HepG2 (cell line): ENCODE results near the gene SERTAD3. TPM values are rescaled to one million over a fixed set of nuclear protein-coding genes. Genes with fewer than 3 reads are reported as not detected.

Source experiments
- BORCS8-MEF2B ChIP-seq: sonication (generic); formaldehyde crosslinking; IDR thresholded peaks from 2 replicates; pipeline ENCODE4 v1.8.0; 2022; ENCODE audit warnings: mild to moderate bottlenecking, missing genetic modification reagents
- FLYWCH1 ChIP-seq: sonication (generic); formaldehyde crosslinking; IDR thresholded peaks from 2 replicates; pipeline ENCODE4 v1.8.1; 2023; ENCODE audit warnings: mild to moderate bottlenecking, missing genetic modification reagents
- GMEB1 ChIP-seq: sonication (generic); formaldehyde crosslinking; IDR thresholded peaks from 2 replicates; pipeline ENCODE4 v1.5.1; 2020; ENCODE audit warnings: missing genetic modification reagents, mild to moderate bottlenecking, borderline replicate concordance
- HNF4G ChIP-seq, 2 experiments: sonication (generic) in 1 of 2; formaldehyde crosslinking in 1 of 2; IDR thresholded peaks; 2 replicates each; pipeline versions ENCODE4 v1.4.0 to v1.6.1; 2011 to 2020; ENCODE audit warnings: borderline replicate concordance in 2 of 2, low read depth in 2 of 2, mild to moderate bottlenecking in 2 of 2, low read length in 1 of 2, missing genetic modification reagents in 1 of 2, moderate library complexity in 1 of 2
- IKZF5 ChIP-seq: IDR thresholded peaks from 2 replicates; pipeline ENCODE4 v1.6.1; 2018; ENCODE audit warnings: missing genetic modification reagents, mild to moderate bottlenecking, missing compliant biosample characterization
- KLF16 ChIP-seq, 2 experiments: sonication (generic) in 1 of 2; formaldehyde crosslinking in 1 of 2; IDR thresholded peaks; 2 replicates each; pipeline versions ENCODE4 v1.6.1 to v1.8.0; 2016 to 2023; ENCODE audit warnings: missing genetic modification reagents in 2 of 2, missing compliant biosample characterization in 1 of 2
- NFYC ChIP-seq: IDR thresholded peaks from 2 replicates; pipeline ENCODE4 v1.6.1; 2016; ENCODE audit warnings: missing genetic modification reagents, missing compliant biosample characterization
- PHF8 ChIP-seq: sonication (generic); formaldehyde crosslinking; IDR thresholded peaks from 2 replicates; pipeline ENCODE4 v1.5.0; 2020; ENCODE audit warnings: missing genetic modification reagents
- SALL1 ChIP-seq: sonication (generic); formaldehyde crosslinking; IDR thresholded peaks from 2 replicates; pipeline ENCODE4 v1.8.0; 2022; ENCODE audit warnings: mild to moderate bottlenecking, missing genetic modification reagents
- ZIK1 ChIP-seq: sonication (generic); formaldehyde crosslinking; IDR thresholded peaks from 2 replicates; pipeline ENCODE4 v1.5.0; 2020; ENCODE audit warnings: mild to moderate bottlenecking, low read depth, missing genetic modification reagents, borderline replicate concordance
- ZNF101 ChIP-seq: sonication (generic); formaldehyde crosslinking; IDR thresholded peaks from 2 replicates; pipeline ENCODE4 v1.4.0; 2020; ENCODE audit warnings: mild to moderate bottlenecking, low read depth, missing genetic modification reagents, borderline replicate concordance
- ZNF225 ChIP-seq: sonication (generic); formaldehyde crosslinking; IDR thresholded peaks from 2 replicates; pipeline ENCODE4 v1.4.0; 2020; ENCODE audit warnings: mild to moderate bottlenecking, missing genetic modification reagents
- ZNF282 ChIP-seq: fragments of 450-650 bp; IDR thresholded peaks from 2 replicates; pipeline ENCODE4 v1.6.1; 2018; ENCODE audit not compliant: partially characterized antibody
- ZNF496 ChIP-seq: sonication (generic); formaldehyde crosslinking; IDR thresholded peaks from 2 replicates; pipeline ENCODE4 v1.8.1; 2023; ENCODE audit warnings: mild to moderate bottlenecking, moderate library complexity, missing genetic modification reagents; ENCODE audit not compliant: insufficient replicate concordance
- ZNF543 ChIP-seq: sonication (generic); formaldehyde crosslinking; IDR thresholded peaks from 2 replicates; pipeline ENCODE4 v1.4.0; 2020; ENCODE audit warnings: mild to moderate bottlenecking, missing genetic modification reagents
- ZNF546 ChIP-seq: sonication (generic); formaldehyde crosslinking; conservative IDR thresholded peaks from 2 replicates; pipeline ENCODE4 v1.8.1; 2023; ENCODE audit warnings: mild to moderate bottlenecking, missing genetic modification reagents
- ZNF703 ChIP-seq: sonication (generic); formaldehyde crosslinking; IDR thresholded peaks from 2 replicates; pipeline ENCODE4 v1.5.1; 2020; ENCODE audit warnings: missing genetic modification reagents, mild to moderate bottlenecking, moderate library complexity, borderline replicate concordance
- ZNF761 ChIP-seq: sonication (generic); formaldehyde crosslinking; conservative IDR thresholded peaks from 2 replicates; pipeline ENCODE4 v1.4.0; 2020; ENCODE audit warnings: mild to moderate bottlenecking, missing genetic modification reagents
- polyA plus RNA-seq, 8 experiments: library from polyadenylated mRNA; depleted of rRNA in 3 of 8; stranded (reverse) in 7 of 8; unstranded in 1 of 8; fragments of >200 nt; fragmentation: Illumina TruSeq in 4 of 8; extraction: Trizol in 4 of 8; gene quantifications; 2 replicates each; pipeline versions ENCODE4 v1.2.1 to v1.2.3, GENCODE V29; 2011 to 2016; ENCODE audit warnings: low read depth in 4 of 8, missing spikeins in 1 of 8, mixed read lengths in 1 of 8; ENCODE audit not compliant: insufficient read depth in 1 of 8
- total RNA-seq, 5 experiments: library from RNA; depleted of rRNA; stranded (reverse); fragments of >200 nt; fragmentation: Illumina TruSeq; extraction: Trizol; gene quantifications; 2 replicates each; pipeline ENCODE4 v1.2.3, GENCODE V29; 2016; ENCODE audit warnings: low read depth in 1 of 5
- TF ChIP-seq, protein P1 (sequence below): IDR thresholded peaks from 2 replicates; pipeline ENCODE4 v1.6.1; 2012; ENCODE audit warnings: inconsistent platforms
- TF ChIP-seq, protein P2 (sequence below): sonication (generic); formaldehyde crosslinking; IDR thresholded peaks from 2 replicates; pipeline ENCODE4 v1.5.0; 2020; ENCODE audit warnings: missing genetic modification reagents, mild to moderate bottlenecking, borderline replicate concordance
- TF ChIP-seq, protein P3 (sequence below): sonication (generic); formaldehyde crosslinking; IDR thresholded peaks from 2 replicates; pipeline ENCODE4 v1.5.1; 2020; ENCODE audit warnings: mild to moderate bottlenecking, missing genetic modification reagents, moderate library complexity

Gene SERTAD3
- total and polyA plus RNA-seq, 2 of the 13 experiments (the other 11 are each of a cell fraction or from before 2014, with no cell fraction given): 9.6 to 16.9 TPM

DNA sequence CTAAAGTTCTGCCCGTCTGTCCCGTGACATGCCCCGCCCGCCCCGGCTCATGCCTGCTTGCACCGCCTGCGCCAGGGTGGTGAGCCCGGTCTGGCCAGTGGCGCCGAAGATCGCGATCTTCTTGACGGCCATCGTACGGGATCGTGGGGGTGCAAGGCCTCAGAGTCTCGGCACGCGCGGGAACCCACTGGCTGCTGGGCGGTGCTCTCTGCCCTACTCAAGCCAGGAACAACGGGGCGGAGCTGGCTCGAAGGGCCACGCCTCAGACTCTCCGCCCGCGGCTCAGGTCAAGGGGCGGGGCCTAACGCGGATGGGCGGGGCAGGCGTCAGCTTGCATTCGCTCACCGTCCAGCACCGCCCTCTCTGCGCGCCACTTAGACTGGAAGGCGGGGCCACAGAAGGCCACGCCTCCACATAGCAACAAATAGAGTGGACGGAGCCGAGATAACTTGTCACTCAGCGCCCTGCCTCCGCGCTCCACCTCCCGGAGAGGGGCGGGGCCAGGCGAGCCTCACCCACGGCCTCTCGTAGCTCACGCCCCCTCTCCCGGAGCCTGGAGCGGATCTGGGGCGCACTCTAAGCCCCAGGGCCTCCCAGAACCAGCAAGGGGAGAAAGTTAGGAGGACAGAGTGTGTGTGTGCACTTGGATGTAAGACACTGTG, 21.6 kb upstream of the SERTAD3 start, which contains the start of gene BLVRB (continued):
- TF ChIP-seq IKZF5 (CRISPR knock-in tag) (peak; percentile 60), GMEB1 (peak; percentile 73; the same call in 1 of the 2 replicates), FLYWCH1 (CRISPR knock-in tag) (no peak), SALL1 (CRISPR knock-in tag) (peak; percentile 65), PHF8 (peak; percentile 82), ZNF761 (0 out of 2 replicates have a peak, but pooled peaks have one; percentile 27), NFYC (CRISPR knock-in tag) (peak; percentile 72), ZNF496 (no peak), ZNF546 (CRISPR knock-in tag) (no peak), ZNF101 (CRISPR knock-in tag) (no peak), ZNF543 (CRISPR knock-in tag) (0 out of 2 replicates have a peak, but pooled peaks have one; percentile 59), ZIK1 (CRISPR knock-in tag) (0 out of 2 replicates have a peak, but pooled peaks have one; percentile 25), ZNF282 (no peak), ZNF225 (CRISPR knock-in tag) (no peak), KLF16 (CRISPR knock-in tag; IDR thresholded peaks at IDR 0.05) (peak in 1 of 2 experiments; percentile 60; a peak in 1 of 4 replicates), BORCS8-MEF2B (peak; percentile 60; the same call in 1 of the 2 replicates), ZNF703 (CRISPR knock-in tag) (no peak), HNF4G (IDR thresholded peaks at IDR 0.05; ENCODE audit: borderline replicate concordance, low read depth, low read length) (no peak), HNF4G (CRISPR knock-in tag; IDR thresholded peaks at IDR 0.05; ENCODE audit: borderline replicate concordance, low read depth) (no peak)
- TF ChIP-seq, protein P1, sequence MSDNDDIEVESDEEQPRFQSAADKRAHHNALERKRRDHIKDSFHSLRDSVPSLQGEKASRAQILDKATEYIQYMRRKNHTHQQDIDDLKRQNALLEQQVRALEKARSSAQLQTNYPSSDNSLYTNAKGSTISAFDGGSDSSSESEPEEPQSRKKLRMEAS: peak; percentile 69
- TF ChIP-seq, protein P2, sequence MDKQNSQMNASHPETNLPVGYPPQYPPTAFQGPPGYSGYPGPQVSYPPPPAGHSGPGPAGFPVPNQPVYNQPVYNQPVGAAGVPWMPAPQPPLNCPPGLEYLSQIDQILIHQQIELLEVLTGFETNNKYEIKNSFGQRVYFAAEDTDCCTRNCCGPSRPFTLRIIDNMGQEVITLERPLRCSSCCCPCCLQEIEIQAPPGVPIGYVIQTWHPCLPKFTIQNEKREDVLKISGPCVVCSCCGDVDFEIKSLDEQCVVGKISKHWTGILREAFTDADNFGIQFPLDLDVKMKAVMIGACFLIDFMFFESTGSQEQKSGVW (CRISPR knock-in tag): no peak
- TF ChIP-seq, protein P3, sequence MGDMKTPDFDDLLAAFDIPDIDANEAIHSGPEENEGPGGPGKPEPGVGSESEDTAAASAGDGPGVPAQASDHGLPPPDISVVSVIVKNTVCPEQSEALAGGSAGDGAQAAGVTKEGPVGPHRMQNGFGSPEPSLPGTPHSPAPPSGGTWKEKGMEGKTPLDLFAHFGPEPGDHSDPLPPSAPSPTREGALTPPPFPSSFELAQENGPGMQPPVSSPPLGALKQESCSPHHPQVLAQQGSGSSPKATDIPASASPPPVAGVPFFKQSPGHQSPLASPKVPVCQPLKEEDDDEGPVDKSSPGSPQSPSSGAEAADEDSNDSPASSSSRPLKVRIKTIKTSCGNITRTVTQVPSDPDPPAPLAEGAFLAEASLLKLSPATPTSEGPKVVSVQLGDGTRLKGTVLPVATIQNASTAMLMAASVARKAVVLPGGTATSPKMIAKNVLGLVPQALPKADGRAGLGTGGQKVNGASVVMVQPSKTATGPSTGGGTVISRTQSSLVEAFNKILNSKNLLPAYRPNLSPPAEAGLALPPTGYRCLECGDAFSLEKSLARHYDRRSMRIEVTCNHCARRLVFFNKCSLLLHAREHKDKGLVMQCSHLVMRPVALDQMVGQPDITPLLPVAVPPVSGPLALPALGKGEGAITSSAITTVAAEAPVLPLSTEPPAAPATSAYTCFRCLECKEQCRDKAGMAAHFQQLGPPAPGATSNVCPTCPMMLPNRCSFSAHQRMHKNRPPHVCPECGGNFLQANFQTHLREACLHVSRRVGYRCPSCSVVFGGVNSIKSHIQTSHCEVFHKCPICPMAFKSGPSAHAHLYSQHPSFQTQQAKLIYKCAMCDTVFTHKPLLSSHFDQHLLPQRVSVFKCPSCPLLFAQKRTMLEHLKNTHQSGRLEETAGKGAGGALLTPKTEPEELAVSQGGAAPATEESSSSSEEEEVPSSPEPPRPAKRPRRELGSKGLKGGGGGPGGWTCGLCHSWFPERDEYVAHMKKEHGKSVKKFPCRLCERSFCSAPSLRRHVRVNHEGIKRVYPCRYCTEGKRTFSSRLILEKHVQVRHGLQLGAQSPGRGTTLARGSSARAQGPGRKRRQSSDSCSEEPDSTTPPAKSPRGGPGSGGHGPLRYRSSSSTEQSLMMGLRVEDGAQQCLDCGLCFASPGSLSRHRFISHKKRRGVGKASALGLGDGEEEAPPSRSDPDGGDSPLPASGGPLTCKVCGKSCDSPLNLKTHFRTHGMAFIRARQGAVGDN (CRISPR knock-in tag): peak; percentile 88
